HL-60/S4 treated with phorbol 12-myristate 13-acetate at 8.2 ng/mL for 4 days and 3 days (cell line): ENCODE results near the gene ADGRA1.
"Not testable (repeated sequence)": the region's sequence is repeated elsewhere in the genome, so short reads cannot be mapped to it uniquely, and the experiment has no call there.

Experiments
- in situ Hi-C: fragments of 300-500 bp; cut with MboI; formaldehyde crosslinking; loops from 2 replicates; pipeline ENCODE4 v1.15.0; 2022; ENCODE audit warnings: low sequenced_read_pairs

ADGRA1 gene

GRCh38 chr10:133141144-133141957 is 53.6 kb downstream of the ADGRA1 start:
- in situ Hi-C loops = no loop called here

- in situ Hi-C loops = no loop called here
Observed at GRCh38 chr10:133141958-133142340, 54.2 kb downstream of the ADGRA1 start.

GRCh38 chr10:133142523-133143199 is 54.9 kb downstream of the ADGRA1 start:
- in situ Hi-C loops = no loop called here

- in situ Hi-C loops = no loop called here
Observed at GRCh38 chr10:133143200-133143533, 55.4 kb downstream of the ADGRA1 start.

GRCh38 chr10:133143546-133143945 is 55.8 kb downstream of the ADGRA1 start:
- in situ Hi-C loops = no loop called here

- in situ Hi-C loops = no loop called here
Observed at GRCh38 chr10:133144771-133145170, 57.0 kb downstream of the ADGRA1 start.

GRCh38 chr10:133150226-133150625 is 62.5 kb downstream of the ADGRA1 start:
- in situ Hi-C loops = no loop called here

GRCh38 chr10:133150656-133151055 is 62.9 kb downstream of the ADGRA1 start:
- in situ Hi-C loops = no loop called here

- in situ Hi-C loops = not testable (repeated sequence)
Observed at GRCh38 chr10:133151071-133151470, 63.3 kb downstream of the ADGRA1 start.

GRCh38 chr10:133151543-133151972 is 63.8 kb downstream of the ADGRA1 start:
- in situ Hi-C loops = no loop called here

- in situ Hi-C loops = no loop called here
Observed at GRCh38 chr10:133154411-133154810, 66.7 kb downstream of the ADGRA1 start.

GRCh38 chr10:133154996-133155778 is 67.5 kb downstream of the ADGRA1 start:
- in situ Hi-C loops = no loop called here

- in situ Hi-C loops = no loop called here
Observed at GRCh38 chr10:133156674-133157579, 69.2 kb downstream of the ADGRA1 start.

GRCh38 chr10:133157662-133158436 is 70.1 kb downstream of the ADGRA1 start:
- in situ Hi-C loops = no loop called here

- in situ Hi-C loops = no loop called here
Observed at GRCh38 chr10:133158437-133158755, 70.7 kb downstream of the ADGRA1 start.

GRCh38 chr10:133158756-133159610 is 71.3 kb downstream of the ADGRA1 start:
- in situ Hi-C loops = no loop called here

- in situ Hi-C loops = no loop called here
Observed at GRCh38 chr10:133159611-133159949, 71.9 kb downstream of the ADGRA1 start.

GRCh38 chr10:133159950-133160825 is 72.5 kb downstream of the ADGRA1 start, which contains the start of gene KNDC1:
Gene KNDC1, plus strand, starts transcription at chr10:133160219. Its CDS starts 249 bp downstream, at chr10:133160468.
- in situ Hi-C loops = no loop called here
